ENCODE measurements around the gene CHST11.

Gene CHST11

GRCh38 chr12:104456417-104456949, at the start of gene CHST11:
Gene CHST11 (plus strand): TSS chr12:104456948.
- peak; percentile 58 to 69 (median 69) for DNase-seq (ENCODE audit: low read depth in 3 of 3)

- no peak for DNase-seq (ENCODE audit: low read depth in 3 of 3)
These were observed 49.3 kb upstream of the CHST11 start for GRCh38 chr12:104407438-104407837.

GRCh38 chr12:104407922-104408321, 48.8 kb upstream of the CHST11 start:
- DNase-seq (ENCODE audit: low read depth in 3 of 3): no peak

GRCh38 chr12:104410326-104410725, 46.4 kb upstream of the CHST11 start:
- no peak for DNase-seq (ENCODE audit: low read depth in 3 of 3)

GRCh38 chr12:104410786-104411185, 46.0 kb upstream of the CHST11 start:
- no peak for DNase-seq (ENCODE audit: low read depth in 3 of 3)

GRCh38 chr12:104411826-104412641, 44.7 kb upstream of the CHST11 start:
- no peak for DNase-seq (ENCODE audit: low read depth in 3 of 3)

GRCh38 chr12:104412681-104413080, 44.1 kb upstream of the CHST11 start:
- no peak for DNase-seq (ENCODE audit: low read depth in 3 of 3)

- DNase-seq (ENCODE audit: low read depth in 3 of 3): no peak
These were observed 43.4 kb upstream of the CHST11 start for GRCh38 chr12:104413330-104413729.

- DNase-seq (ENCODE audit: low read depth in 3 of 3): no peak
These were observed 42.0 kb upstream of the CHST11 start for GRCh38 chr12:104414581-104415341.

- DNase-seq (ENCODE audit: low read depth in 3 of 3): no peak
These were observed 41.3 kb upstream of the CHST11 start for GRCh38 chr12:104415342-104415980.

GRCh38 chr12:104416136-104416535, 40.6 kb upstream of the CHST11 start:
- no peak for DNase-seq (ENCODE audit: low read depth in 3 of 3)

GRCh38 chr12:104416585-104416984, 40.2 kb upstream of the CHST11 start:
- DNase-seq (ENCODE audit: low read depth in 3 of 3): no peak

- DNase-seq (ENCODE audit: low read depth in 3 of 3): no peak
These were observed 37.0 kb upstream of the CHST11 start for GRCh38 chr12:104419717-104420116.

- DNase-seq (ENCODE audit: low read depth in 3 of 3): no peak
These were observed 35.9 kb upstream of the CHST11 start for GRCh38 chr12:104420868-104421267.

- DNase-seq (ENCODE audit: low read depth in 3 of 3): no peak
These were observed 35.4 kb upstream of the CHST11 start for GRCh38 chr12:104421343-104421742.

GRCh38 chr12:104422441-104422840, 34.3 kb upstream of the CHST11 start:
- no peak for DNase-seq (ENCODE audit: low read depth in 3 of 3)

GRCh38 chr12:104423273-104423672, 33.5 kb upstream of the CHST11 start:
- no peak for DNase-seq (ENCODE audit: low read depth in 3 of 3)

GRCh38 chr12:104423809-104424208, 32.9 kb upstream of the CHST11 start:
- DNase-seq (ENCODE audit: low read depth in 3 of 3): no peak

GRCh38 chr12:104424955-104425354, 31.8 kb upstream of the CHST11 start:
- DNase-seq (ENCODE audit: low read depth in 3 of 3): no peak

GRCh38 chr12:104425614-104426013, 31.1 kb upstream of the CHST11 start:
- DNase-seq (ENCODE audit: low read depth in 3 of 3): no peak

- no peak for DNase-seq (ENCODE audit: low read depth in 3 of 3)
These were observed 29.7 kb upstream of the CHST11 start for GRCh38 chr12:104426926-104427546.

- DNase-seq (ENCODE audit: low read depth in 3 of 3): no peak
These were observed 29.2 kb upstream of the CHST11 start for GRCh38 chr12:104427547-104427938.
